Measurements from ENCODE around the gene RFPL1. TPM values are rescaled to one million over a fixed set of nuclear protein-coding genes. Genes with fewer than 3 reads are reported as not detected.

RFPL1 gene
- total RNA-seq, 4 donors from 2014 or later, result not detected

GRCh38 chr22:29480512-29481264, 42.3 kb downstream of the RFPL1 start:
- H3K4me1 ChIP-seq, result peaks cover 0 to 36% (median 15%) of the 10 kb centered on the region in 3 donors
- H3K9me3 ChIP-seq, result peaks cover 0 to 9% (median 0%) of the 10 kb centered on the region in 3 donors
- peaks cover 77% of the 10 kb centered on the region for H3K27me3 ChIP-seq
- peak; percentile 38 for ATAC-seq
- peaks cover 0 to 4% of the 10 kb centered on the region in 2 donors for H3K36me3 ChIP-seq
- no peak overlapping the region for H3K27ac ChIP-seq
- TF ChIP-seq POLR2AphosphoS5 (IDR thresholded peaks at IDR 0.05), result no peak
- TF ChIP-seq POLR2A (IDR thresholded peaks at IDR 0.05), result no peak
- TF ChIP-seq EP300 (IDR thresholded peaks at IDR 0.05), result no peak
- no peak for TF ChIP-seq CTCF (IDR thresholded peaks at IDR 0.05)
- H3K4me3 ChIP-seq, result peak overlapping the region in 1 of 2 donors; percentile 30
- no CpG with 5 or more reads among the region's 107 CpGs for WGBS, 2 donors (ENCODE audit: low coverage in 1 of 2)

- Histone ChIP-seq H3K36me3 (peaks cover 0 to 5% of the 10 kb centered on the region in 2 donors), H3K27me3 (peaks cover 69% of the 10 kb centered on the region), H3K4me1 (peaks cover 0 to 36% (median 15%) of the 10 kb centered on the region in 3 donors), H3K4me3 (peak overlapping the region in 1 of 2 donors; percentile 30), H3K27ac (no peak overlapping the region), H3K9me3 (peaks cover 0 to 9% (median 0%) of the 10 kb centered on the region in 3 donors)
- ATAC-seq, result no peak
- no peak for TF ChIP-seq CTCF (IDR thresholded peaks at IDR 0.05)
- TF ChIP-seq POLR2A (IDR thresholded peaks at IDR 0.05), result no peak
- TF ChIP-seq POLR2AphosphoS5 (IDR thresholded peaks at IDR 0.05), result no peak
- TF ChIP-seq EP300 (IDR thresholded peaks at IDR 0.05), result no peak
- 8 to 13% methylated on average over 4 to 8 of the region's 15 CpGs for WGBS, 2 donors (ENCODE audit: low coverage in 1 of 2)
Measured at GRCh38 chr22:29481265-29482000, 43.0 kb downstream of the RFPL1 start.

GRCh38 chr22:29482253-29482652, 43.9 kb downstream of the RFPL1 start:
- peaks cover 62% of the 10 kb centered on the region for H3K27me3 ChIP-seq
- no peak overlapping the region for H3K27ac ChIP-seq
- no peak for ATAC-seq
- peaks cover 0 to 5% of the 10 kb centered on the region in 2 donors for H3K36me3 ChIP-seq
- TF ChIP-seq POLR2AphosphoS5 (IDR thresholded peaks at IDR 0.05) (no peak), EP300 (IDR thresholded peaks at IDR 0.05) (no peak), CTCF (IDR thresholded peaks at IDR 0.05) (no peak), POLR2A (IDR thresholded peaks at IDR 0.05) (no peak)
- no peak overlapping the region for H3K4me3 ChIP-seq
- H3K4me1 ChIP-seq, result peaks cover 0 to 36% (median 15%) of the 10 kb centered on the region in 3 donors
- WGBS, 2 donors (ENCODE audit: low coverage in 1 of 2), result 56 to 94% methylated on average over 3 to 4 of the region's 11 CpGs
- H3K9me3 ChIP-seq, result peaks cover 0 to 9% (median 0%) of the 10 kb centered on the region in 3 donors

- no peak for ATAC-seq
- H3K27me3 ChIP-seq, result peaks cover 58% of the 10 kb centered on the region
- H3K36me3 ChIP-seq, result peaks cover 0 to 5% of the 10 kb centered on the region in 2 donors
- TF ChIP-seq POLR2AphosphoS5 (IDR thresholded peaks at IDR 0.05) (no peak), EP300 (IDR thresholded peaks at IDR 0.05) (no peak), POLR2A (IDR thresholded peaks at IDR 0.05) (no peak), CTCF (IDR thresholded peaks at IDR 0.05) (no peak)
- peaks cover 0 to 36% (median 15%) of the 10 kb centered on the region in 3 donors for H3K4me1 ChIP-seq
- H3K27ac ChIP-seq, result no peak overlapping the region
- H3K4me3 ChIP-seq, result no peak overlapping the region
- peaks cover 0 to 9% (median 0%) of the 10 kb centered on the region in 3 donors for H3K9me3 ChIP-seq
- WGBS, 2 donors (ENCODE audit: low coverage in 1 of 2), result 90 to 100% methylated on average over 4 to 5 of the region's 7 CpGs
Measured at GRCh38 chr22:29482726-29483125, 44.3 kb downstream of the RFPL1 start.

Data from gastroesophageal sphincter (tissue), 4 donors.